GM12892 (cell line): ENCODE measurements around the gene RNF13.
"Not testable (repeated sequence)": the region's sequence is repeated elsewhere in the genome, so short reads cannot be mapped to it uniquely, and the experiment has no call there.

Source experiments
- POLR2A ChIP-seq: IDR thresholded peaks from 2 replicates; pipeline ENCODE4 v1.6.1; 2011; ENCODE audit warnings: low read depth, low read length, control low read depth
- POLR2AphosphoS5 ChIP-seq: IDR thresholded peaks from 2 replicates; pipeline ENCODE4 v1.6.1; 2011; ENCODE audit warnings: low read depth, low read length, control low read depth
- TAF1 ChIP-seq: IDR thresholded peaks from 2 replicates; pipeline ENCODE4 v1.6.1; 2011; ENCODE audit warnings: low read depth, mild to moderate bottlenecking, control low read depth, low read length, borderline replicate concordance

- TF ChIP-seq POLR2AphosphoS5, POLR2A, TAF1: not testable (repeated sequence)
Observed at GRCh38 chr3:149981979-149982378, 169.0 kb downstream of the RNF13 start.
